A673 (cell line): Measurements from ENCODE around the gene NRXN3.

ENCODE experiments used
- EZH2 ChIP-seq: fragments of 200-600 bp; sonication (generic); IDR thresholded peaks from 2 replicates; pipeline ENCODE4 v1.6.1; 2017; ENCODE audit warnings: borderline replicate concordance, low read depth, mild to moderate bottlenecking, mixed read lengths, antibody characterized with exemption, low read length; ENCODE audit not compliant: poor library complexity, severe bottlenecking
- TF ChIP-seq, protein P1 (sequence below): fragments of 300-800, 200-600 bp; sonication (generic); conservative IDR thresholded peaks from 2 replicates; pipeline ENCODE4 v1.5.1; 2017; ENCODE audit warnings: low read depth, mild to moderate bottlenecking, antibody characterized with exemption, low read length, moderate library complexity, mixed read lengths

- TF ChIP-seq, protein P1, sequence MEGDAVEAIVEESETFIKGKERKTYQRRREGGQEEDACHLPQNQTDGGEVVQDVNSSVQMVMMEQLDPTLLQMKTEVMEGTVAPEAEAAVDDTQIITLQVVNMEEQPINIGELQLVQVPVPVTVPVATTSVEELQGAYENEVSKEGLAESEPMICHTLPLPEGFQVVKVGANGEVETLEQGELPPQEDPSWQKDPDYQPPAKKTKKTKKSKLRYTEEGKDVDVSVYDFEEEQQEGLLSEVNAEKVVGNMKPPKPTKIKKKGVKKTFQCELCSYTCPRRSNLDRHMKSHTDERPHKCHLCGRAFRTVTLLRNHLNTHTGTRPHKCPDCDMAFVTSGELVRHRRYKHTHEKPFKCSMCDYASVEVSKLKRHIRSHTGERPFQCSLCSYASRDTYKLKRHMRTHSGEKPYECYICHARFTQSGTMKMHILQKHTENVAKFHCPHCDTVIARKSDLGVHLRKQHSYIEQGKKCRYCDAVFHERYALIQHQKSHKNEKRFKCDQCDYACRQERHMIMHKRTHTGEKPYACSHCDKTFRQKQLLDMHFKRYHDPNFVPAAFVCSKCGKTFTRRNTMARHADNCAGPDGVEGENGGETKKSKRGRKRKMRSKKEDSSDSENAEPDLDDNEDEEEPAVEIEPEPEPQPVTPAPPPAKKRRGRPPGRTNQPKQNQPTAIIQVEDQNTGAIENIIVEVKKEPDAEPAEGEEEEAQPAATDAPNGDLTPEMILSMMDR = no peak
- no peak for TF ChIP-seq EZH2
These were observed 154.2 kb downstream of the NRXN3 start for GRCh38 chr14:78324353-78324752.
